Muscle of leg (tissue), 11 donors: ENCODE results near the gene BMPR1A. TPM values are rescaled to one million over a fixed set of nuclear protein-coding genes. Genes with fewer than 3 reads are reported as not detected.
A peak's percentile ranks its signal among the peaks of the same experiment; 100 is the strongest.

Source experiments
- DNase-seq: peaks from one replicate; pipeline ENCODE4 v3.0.0; 2013
- H3K27ac ChIP-seq: one replicate; pipeline ENCODE4 v1.5.1; 2013; ENCODE audit warnings: mild to moderate bottlenecking, low read length, control low read depth
- H3K27me3 ChIP-seq: one replicate; pipeline ENCODE4 v1.6.1; 2013; ENCODE audit warnings: low read length; ENCODE audit not compliant: control insufficient read depth, insufficient read depth
- H3K36me3 ChIP-seq: one replicate; pipeline ENCODE4 v1.6.1; 2013; ENCODE audit warnings: low read length; ENCODE audit not compliant: control insufficient read depth, insufficient read depth
- H3K4me1 ChIP-seq: one replicate; pipeline ENCODE4 v1.6.1; 2013; ENCODE audit warnings: low read length; ENCODE audit not compliant: control insufficient read depth, insufficient read depth
- H3K4me3 ChIP-seq: one replicate; pipeline ENCODE4 v1.5.1; 2013; ENCODE audit warnings: low read length, control low read depth
- H3K9me3 ChIP-seq: replicated peaks from 2 replicates; pipeline ENCODE4 v1.6.1; 2013; ENCODE audit warnings: low read depth, low read length; ENCODE audit not compliant: control insufficient read depth
- WGBS: methylation state at CpG from one replicate; pipeline ENCODE4 v1.1.5; 2013; ENCODE audit warnings: missing lambda C conversion rate; ENCODE audit not compliant: insufficient coverage; 5-methylcytosine and 5-hydroxymethylcytosine counted together
- polyA plus RNA-seq, 8 donors: library from polyadenylated mRNA; unstranded; fragments of 120-200 nt; gene quantifications; one replicate each; pipeline versions ENCODE4 v1.2.1 to v1.2.3, GENCODE V29; 2013; ENCODE audit warnings: inconsistent platforms in 1 of 8, low replicate concordance in 1 of 8; ENCODE audit not compliant: insufficient read length in 8 of 8, insufficient read depth in 1 of 8
- total RNA-seq: library from RNA; stranded (reverse); fragments of 120-200 nt; gene quantifications from one replicate; pipeline ENCODE4 v1.2.4, GENCODE V29; 2013

The BMPR1A gene
- total and polyA plus RNA-seq, 9 donors: 32.6 to 61.4 (median 46.6) TPM

- Histone ChIP-seq H3K4me1 (no peaks in the 10 kb centered on the region), H3K4me3 (no peak overlapping the region), H3K36me3 (peaks cover 11% of the 10 kb centered on the region), H3K27me3 (no peaks in the 10 kb centered on the region), H3K27ac (no peak overlapping the region), H3K9me3 (no peaks in the 10 kb centered on the region)
- 94% methylated on average over 4 of the region's 4 CpGs for WGBS
- no peak for DNase-seq
Measured at GRCh38 chr10:86880971-86881370, 124.6 kb downstream of the BMPR1A start.

GRCh38 chr10:86888585-86889381 is 132.4 kb downstream of the BMPR1A start:
- DNase-seq: peak; percentile 28
- Histone ChIP-seq H3K4me1 (no peaks in the 10 kb centered on the region), H3K27me3 (no peaks in the 10 kb centered on the region), H3K27ac (no peak overlapping the region), H3K36me3 (peaks cover 6% of the 10 kb centered on the region), H3K9me3 (no peaks in the 10 kb centered on the region), H3K4me3 (no peak overlapping the region)
- WGBS: 60% methylated on average over 5 of the region's 7 CpGs

- Histone ChIP-seq H3K36me3 (peaks cover 6% of the 10 kb centered on the region), H3K9me3 (no peaks in the 10 kb centered on the region), H3K27me3 (no peaks in the 10 kb centered on the region), H3K4me1 (no peaks in the 10 kb centered on the region), H3K4me3 (no peak overlapping the region), H3K27ac (no peak overlapping the region)
- WGBS: no CpG with 5 or more reads among the region's 3 CpGs
- no peak for DNase-seq
Measured at GRCh38 chr10:86889997-86890396, 133.6 kb downstream of the BMPR1A start.

- Histone ChIP-seq H3K27me3 (no peaks in the 10 kb centered on the region), H3K36me3 (peaks cover 7% of the 10 kb centered on the region), H3K27ac (no peak overlapping the region), H3K4me1 (peaks cover 6% of the 10 kb centered on the region), H3K4me3 (no peak overlapping the region), H3K9me3 (no peaks in the 10 kb centered on the region)
- no peak for DNase-seq
- WGBS: 67% methylated on average over 3 of the region's 4 CpGs
Measured at GRCh38 chr10:86898511-86898910, 142.1 kb downstream of the BMPR1A start.

GRCh38 chr10:86899132-86899531 is 142.7 kb downstream of the BMPR1A start:
- peaks cover 6% of the 10 kb centered on the region for H3K4me1 ChIP-seq
- 30% methylated on average over 2 of the region's 6 CpGs for WGBS
- H3K27me3 ChIP-seq: no peaks in the 10 kb centered on the region
- peak overlapping the region; percentile 10 for H3K27ac ChIP-seq
- H3K9me3 ChIP-seq: no peaks in the 10 kb centered on the region
- no peak overlapping the region for H3K4me3 ChIP-seq
- H3K36me3 ChIP-seq: peaks cover 7% of the 10 kb centered on the region
- DNase-seq: no peak

- Histone ChIP-seq H3K27me3 (no peaks in the 10 kb centered on the region), H3K27ac (no peak overlapping the region)
Measured at GRCh38 chr10:86899670-86900276, 143.4 kb downstream of the BMPR1A start.

GRCh38 chr10:86900955-86901354 is 144.5 kb downstream of the BMPR1A start:
- Histone ChIP-seq H3K27ac (peak overlapping the region; percentile 18), H3K4me1 (peaks cover 6% of the 10 kb centered on the region), H3K36me3 (peaks cover 18% of the 10 kb centered on the region), H3K9me3 (no peaks in the 10 kb centered on the region), H3K27me3 (no peaks in the 10 kb centered on the region), H3K4me3 (no peak overlapping the region)
- WGBS: 23% methylated on average over 2 of the region's 2 CpGs
- DNase-seq: peak; percentile 76

More at GRCh38 chr10:86899670-86900276, 143.4 kb downstream of the BMPR1A start:
- Histone ChIP-seq H3K9me3 (no peaks in the 10 kb centered on the region), H3K36me3 (peaks cover 12% of the 10 kb centered on the region), H3K4me3 (no peak overlapping the region), H3K4me1 (peaks cover 6% of the 10 kb centered on the region)
- 4% methylated on average over 5 of the region's 9 CpGs for WGBS
- peak; percentile 84 for DNase-seq

GRCh38 chr10:86904600-86904999 is 148.2 kb downstream of the BMPR1A start:
- H3K4me1 ChIP-seq: peaks cover 6% of the 10 kb centered on the region
- no peak overlapping the region for H3K4me3 ChIP-seq
- peaks cover 29% of the 10 kb centered on the region for H3K36me3 ChIP-seq
- no CpG with 5 or more reads among the region's 2 CpGs for WGBS
- no peaks in the 10 kb centered on the region for H3K27me3 ChIP-seq
- DNase-seq: no peak
- H3K9me3 ChIP-seq: peaks cover 7% of the 10 kb centered on the region
- no peak overlapping the region for H3K27ac ChIP-seq

- 50% methylated on average over 1 of the region's 1 CpG for WGBS
- Histone ChIP-seq H3K4me1 (peaks cover 6% of the 10 kb centered on the region), H3K9me3 (peaks cover 7% of the 10 kb centered on the region), H3K36me3 (peaks cover 29% of the 10 kb centered on the region), H3K4me3 (no peak overlapping the region), H3K27me3 (no peaks in the 10 kb centered on the region), H3K27ac (no peak overlapping the region)
- no peak for DNase-seq
Measured at GRCh38 chr10:86905429-86905828, 149.0 kb downstream of the BMPR1A start.

- peaks cover 2% of the 10 kb centered on the region for H3K27me3 ChIP-seq
- no peaks in the 10 kb centered on the region for H3K9me3 ChIP-seq
- WGBS: no CpG with 5 or more reads among the region's 1 CpG
- no peaks in the 10 kb centered on the region for H3K4me1 ChIP-seq
- H3K4me3 ChIP-seq: no peak overlapping the region
- H3K27ac ChIP-seq: no peak overlapping the region
- H3K36me3 ChIP-seq: peaks cover 22% of the 10 kb centered on the region
- DNase-seq: no peak
Measured at GRCh38 chr10:86914734-86915133, 158.3 kb downstream of the BMPR1A start.
